ENCODE measurements around the gene CCDC60.
A peak's percentile ranks its signal among the peaks of the same experiment; 100 is the strongest.

Gene CCDC60

GRCh38 chr12:119447618-119448017 is 113.1 kb downstream of the CCDC60 start:
- no peak for DNase-seq

DNA sequence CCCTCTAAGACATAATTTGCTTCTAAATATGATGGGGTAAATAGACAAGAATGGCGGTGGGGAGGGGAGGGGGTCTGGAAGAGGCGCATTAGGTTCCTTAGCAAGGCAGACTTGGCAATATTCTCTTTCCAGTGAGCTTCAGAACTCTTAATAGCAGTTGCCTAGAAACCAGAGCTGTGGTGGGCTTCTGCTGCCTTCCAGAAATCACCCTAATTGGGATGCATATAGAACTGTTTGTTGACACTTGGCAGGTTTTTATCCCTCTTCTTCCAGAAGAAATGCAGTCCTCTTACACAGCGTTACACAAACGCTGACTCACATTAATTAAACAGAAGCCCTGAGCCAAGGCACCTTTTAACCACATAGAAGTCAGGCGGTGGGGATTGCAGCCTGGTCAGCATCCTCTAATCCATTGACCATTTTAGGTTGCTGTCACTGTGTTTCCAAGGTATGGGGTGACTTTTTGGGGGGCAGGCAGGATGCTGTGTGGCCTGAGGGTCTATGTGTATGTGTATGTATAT is 114.1 kb downstream of the CCDC60 start:
- no peak for DNase-seq

DNA sequence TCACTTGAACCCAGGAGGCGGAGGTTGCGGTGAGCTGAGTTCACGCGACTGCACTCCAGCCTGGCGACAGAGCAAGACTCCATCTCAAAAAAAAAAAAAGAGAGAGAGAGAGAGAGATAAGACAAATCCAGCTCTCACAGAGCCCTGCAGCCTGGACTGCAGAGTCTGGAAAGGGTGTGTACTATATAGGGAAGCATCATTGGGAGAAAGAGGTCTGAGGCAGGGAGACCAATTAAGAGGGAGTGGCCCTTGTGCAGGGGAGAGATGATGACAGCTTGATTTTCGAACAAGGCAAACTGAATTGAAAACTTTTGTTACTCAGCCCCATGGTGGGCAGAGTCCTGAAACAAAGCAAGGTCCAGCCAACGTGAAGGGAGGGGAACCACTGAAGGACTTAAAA is 116.2 kb downstream of the CCDC60 start:
- no peak for DNase-seq

DNA sequence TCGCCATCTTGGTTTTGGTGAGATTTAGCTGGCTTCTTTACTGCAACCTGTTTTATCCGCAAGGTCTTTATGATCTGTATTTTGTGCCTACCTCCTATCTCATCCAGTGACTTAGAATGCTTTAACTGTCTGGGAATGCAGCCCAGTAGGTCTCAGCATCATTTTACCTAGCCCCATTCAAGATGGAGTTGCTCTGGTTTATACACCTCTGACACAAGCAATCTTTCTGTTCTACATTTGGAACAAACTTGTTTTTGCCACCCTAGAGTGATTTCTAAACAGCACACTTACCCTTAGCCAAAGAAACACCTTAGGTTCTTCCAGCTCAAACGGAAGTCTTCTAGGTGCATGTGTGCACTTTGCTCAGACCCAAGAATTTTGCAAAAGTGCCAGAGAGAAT is 122.3 kb downstream of the CCDC60 start:
- no peak for DNase-seq

- DNase-seq: no peak
Observed at GRCh38 chr12:119457271-119457670, 122.7 kb downstream of the CCDC60 start.

- no peak for DNase-seq
Observed at GRCh38 chr12:119459481-119459880, 125.0 kb downstream of the CCDC60 start.

- DNase-seq: no peak
Observed at GRCh38 chr12:119460876-119461275, 126.3 kb downstream of the CCDC60 start.

- no peak for DNase-seq
Observed at GRCh38 chr12:119461636-119462214, 127.2 kb downstream of the CCDC60 start.

GRCh38 chr12:119463211-119463926 is 128.8 kb downstream of the CCDC60 start:
- no peak for DNase-seq

DNA sequence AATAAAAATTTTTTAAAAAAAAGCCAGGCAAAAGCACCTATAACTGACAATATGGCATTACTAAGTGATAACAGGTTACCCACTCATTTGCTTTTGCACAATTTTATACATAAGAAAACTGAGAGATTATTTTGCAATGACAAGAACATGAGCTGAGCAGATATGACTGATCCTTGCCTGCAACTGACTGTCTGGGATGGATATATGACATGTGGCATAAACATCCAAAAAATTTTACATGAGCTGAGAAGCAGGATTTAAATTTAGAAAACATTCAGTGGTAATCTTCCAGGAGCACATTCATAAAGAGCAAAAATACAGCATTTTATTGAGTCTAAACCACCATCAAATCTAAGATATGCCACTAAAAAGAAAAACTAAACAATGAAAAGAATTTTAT is 133.8 kb downstream of the CCDC60 start:
- DNase-seq: no peak

- DNase-seq: no peak
Observed at GRCh38 chr12:119475650-119476049, 141.1 kb downstream of the CCDC60 start.

DNA sequence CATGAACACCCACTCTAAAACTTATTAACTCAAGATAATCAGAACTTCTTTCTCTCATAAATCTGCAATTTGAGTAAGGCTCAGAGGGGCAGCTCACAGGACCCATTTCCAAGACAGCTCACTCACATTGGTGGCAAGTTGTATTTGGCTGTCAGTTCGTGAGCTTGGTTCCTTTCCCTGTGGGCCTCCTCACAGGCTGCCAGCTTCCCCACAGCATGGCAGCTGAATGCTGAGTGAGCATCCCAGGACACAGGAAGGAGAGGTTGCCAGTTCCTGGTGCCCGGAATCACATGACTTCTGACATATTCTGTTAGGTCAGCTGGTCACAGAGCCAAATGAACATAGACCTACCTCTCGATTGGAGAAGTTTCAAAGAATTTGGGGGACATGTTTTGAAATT is 142.4 kb downstream of the CCDC60 start:
- DNase-seq: no peak

DNA sequence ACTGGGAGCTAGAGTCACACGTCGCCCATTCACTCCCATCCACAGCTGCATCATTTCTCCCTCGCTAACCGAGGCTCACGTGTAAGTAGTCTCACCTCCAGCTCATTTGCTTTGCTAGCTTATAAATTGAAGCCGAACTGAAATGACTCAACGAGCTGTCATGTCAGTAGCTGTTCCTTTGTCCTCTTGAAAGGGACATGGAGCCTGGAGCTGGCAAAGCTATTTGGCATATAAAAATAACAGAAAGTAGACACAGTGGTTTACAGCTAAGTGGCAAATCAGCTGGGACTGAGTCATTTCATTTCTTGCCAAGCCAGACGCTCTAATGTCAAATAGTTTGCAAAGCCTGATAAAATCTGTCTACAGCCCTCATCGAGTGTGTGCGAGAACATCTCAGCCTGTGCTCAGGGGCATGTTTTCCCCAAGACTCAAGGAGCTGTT is 144.6 kb downstream of the CCDC60 start:
- no peak for DNase-seq

- no peak for DNase-seq
Observed at GRCh38 chr12:119480551-119480950, 146.0 kb downstream of the CCDC60 start.

DNA sequence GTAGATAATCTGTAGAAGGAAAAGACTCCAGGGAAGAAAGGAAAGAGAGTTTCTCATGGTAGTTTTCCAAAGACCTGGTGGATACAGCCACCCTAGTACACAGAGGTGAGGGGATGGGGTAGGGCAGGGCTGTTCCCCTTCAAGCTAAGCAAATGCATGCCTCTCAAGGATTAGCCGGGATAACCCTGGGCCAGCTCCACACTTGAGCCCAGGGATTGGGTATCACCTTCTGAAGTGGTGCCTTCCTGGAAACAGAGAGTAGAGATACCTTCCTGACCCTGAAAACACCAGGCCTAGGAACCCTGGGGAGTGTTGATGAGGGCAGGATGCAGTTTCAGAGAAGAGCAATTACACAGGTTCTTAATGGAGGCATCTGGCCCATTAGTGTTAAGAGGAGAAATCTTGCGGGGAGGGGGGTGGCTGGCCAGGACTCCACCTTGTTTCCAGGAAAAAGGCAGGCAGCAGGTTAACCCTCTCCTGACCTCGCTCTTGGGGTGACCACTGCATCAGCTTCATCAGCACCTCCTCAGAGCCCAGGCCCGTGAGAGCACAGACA is 152.1 kb downstream of the CCDC60 start:
- DNase-seq: no peak

GRCh38 chr12:119491814-119492213 is 157.3 kb downstream of the CCDC60 start:
- no peak for DNase-seq

- no peak for DNase-seq
Observed at GRCh38 chr12:119500209-119500608, 165.7 kb downstream of the CCDC60 start.

DNA sequence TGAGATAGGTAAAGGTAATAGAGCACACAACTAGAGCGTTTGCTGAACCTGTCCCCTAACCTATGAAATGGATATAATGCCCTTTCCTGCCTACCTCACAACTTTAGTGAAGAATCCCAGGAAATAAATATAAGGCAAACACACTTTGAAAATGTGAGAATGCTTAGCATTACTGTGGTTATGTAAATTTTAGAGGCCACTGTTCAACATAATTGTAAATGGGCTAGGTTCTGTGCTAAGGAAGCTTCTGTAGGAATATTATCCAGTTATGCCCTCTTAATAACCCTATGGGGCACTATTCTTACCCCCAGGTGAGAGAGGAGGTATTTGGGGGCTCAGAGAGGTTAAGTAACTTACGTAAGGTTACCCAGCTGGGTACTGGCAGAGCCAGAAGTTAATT is 166.5 kb downstream of the CCDC60 start:
- DNase-seq: no peak

- DNase-seq: no peak
Observed at GRCh38 chr12:119505001-119505400, 170.5 kb downstream of the CCDC60 start.

GRCh38 chr12:119512772-119513497 is 178.4 kb downstream of the CCDC60 start:
- no peak for DNase-seq

DNA sequence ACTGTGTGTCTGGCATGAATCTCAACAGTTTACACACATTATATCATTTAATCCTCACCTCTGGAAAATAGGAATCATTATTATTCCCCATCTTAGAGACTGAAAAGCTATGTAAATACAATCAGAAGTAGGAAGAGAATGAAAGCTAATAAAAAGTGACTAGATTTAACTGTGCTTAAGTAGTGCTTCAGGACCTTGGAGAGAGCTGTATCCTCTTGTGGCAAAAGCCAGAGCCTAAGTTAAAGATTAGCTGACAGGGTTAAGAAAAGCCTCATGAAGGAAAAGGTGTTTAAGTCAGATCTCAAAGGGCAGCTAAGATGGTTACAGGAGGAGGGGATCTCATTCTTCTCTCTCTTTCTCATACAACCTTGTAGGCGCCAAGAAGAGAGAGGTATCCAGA is 193.7 kb downstream of the CCDC60 start:
- no peak for DNase-seq

GRCh38 chr12:119540476-119540875 is 205.9 kb downstream of the CCDC60 start:
- no peak for DNase-seq

- peak; percentile 44 for DNase-seq
Observed at GRCh38 chr12:119544765-119545625, 210.5 kb downstream of the CCDC60 start.

All from activated CD8-positive, alpha-beta memory T cell treated with anti-CD3 and anti-CD28 coated beads, Interleukin-2, amount 50 U/mL, for 4 hours (primary cell).